Measurements from ENCODE around the gene UBXN11. TPM values are rescaled to one million over a fixed set of nuclear protein-coding genes. Genes with fewer than 3 reads are reported as not detected.
"Not testable (repeated sequence)": the region's sequence is repeated elsewhere in the genome, so short reads cannot be mapped to it uniquely, and the experiment has no call there.

The UBXN11 gene
- polyA plus RNA-seq, 1 donor, result 43.2 TPM

DNA sequence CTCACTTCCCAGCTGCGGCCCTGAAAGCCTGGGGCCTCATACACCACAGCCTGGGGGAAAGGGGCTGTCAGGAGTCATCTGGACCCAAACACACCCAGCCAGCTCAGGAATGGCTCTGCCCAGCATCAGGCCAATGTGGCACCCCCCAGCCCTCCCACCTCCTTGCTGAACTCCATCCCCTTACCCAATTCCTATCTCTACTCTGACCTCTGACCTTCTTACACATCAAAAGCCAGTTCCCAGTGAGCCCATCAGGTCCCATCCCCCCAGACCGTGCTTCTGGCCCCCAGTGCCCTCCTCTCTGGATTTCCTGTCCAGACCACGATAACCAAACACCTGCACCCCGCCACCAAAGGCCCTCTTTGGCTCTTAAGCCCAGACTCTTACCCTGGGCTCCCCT, 31.2 kb upstream of the UBXN11 start:
- no peak for DNase-seq

DNA sequence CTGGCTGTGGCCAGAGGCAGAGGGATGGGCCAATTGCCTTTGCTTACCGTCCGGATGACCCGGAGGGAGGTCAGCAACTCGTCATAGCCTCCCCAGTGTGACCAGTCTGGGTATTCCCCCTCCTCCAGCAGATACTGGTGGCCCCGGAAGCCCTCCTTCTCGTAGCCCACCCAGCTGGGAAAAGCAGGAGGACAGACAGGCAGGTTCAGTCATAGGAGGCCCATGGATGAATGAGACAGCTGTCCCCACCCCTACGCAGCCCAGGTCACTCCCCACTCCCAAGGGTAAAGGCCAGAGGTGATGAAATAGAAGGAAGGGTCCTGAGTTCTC, 30.7 kb upstream of the UBXN11 start:
- DNase-seq, result no peak

DNA sequence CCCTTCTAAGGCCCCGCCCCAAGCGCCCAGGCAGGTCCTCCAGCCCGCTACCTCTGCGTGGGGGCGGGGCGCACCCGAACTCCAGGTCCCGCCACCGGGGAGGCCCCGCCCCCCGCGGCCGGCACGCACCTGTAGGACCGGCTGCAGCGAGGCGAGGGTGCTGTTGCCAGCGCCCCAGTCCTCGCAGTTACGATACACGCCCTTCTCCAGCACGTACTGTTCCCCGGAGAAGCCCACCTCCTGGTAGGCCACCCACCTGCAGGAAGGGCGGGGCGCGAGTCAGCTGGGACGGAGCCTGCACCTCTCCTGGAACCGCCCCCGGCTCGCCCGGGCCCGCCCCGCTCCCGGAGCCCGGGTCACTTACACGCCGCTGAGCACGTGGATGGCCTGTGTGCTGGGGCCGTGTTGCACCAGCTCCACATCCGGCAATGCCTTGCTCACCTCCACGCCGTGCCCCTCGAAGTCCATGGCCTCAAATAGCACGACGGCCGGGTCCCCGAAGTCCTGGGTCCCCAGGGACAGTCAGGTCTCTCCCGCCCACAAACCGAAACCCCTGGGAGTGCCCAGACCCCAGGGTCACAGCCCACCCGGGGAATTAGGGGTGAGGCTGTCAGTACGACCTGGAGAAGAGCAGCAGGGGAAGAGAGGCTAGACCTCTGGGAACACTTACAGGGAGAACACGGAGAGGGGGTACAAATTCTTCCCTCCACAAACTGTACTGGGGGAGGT, 30.2 kb upstream of the UBXN11 start:
- peak; percentile 63 for DNase-seq

DNA sequence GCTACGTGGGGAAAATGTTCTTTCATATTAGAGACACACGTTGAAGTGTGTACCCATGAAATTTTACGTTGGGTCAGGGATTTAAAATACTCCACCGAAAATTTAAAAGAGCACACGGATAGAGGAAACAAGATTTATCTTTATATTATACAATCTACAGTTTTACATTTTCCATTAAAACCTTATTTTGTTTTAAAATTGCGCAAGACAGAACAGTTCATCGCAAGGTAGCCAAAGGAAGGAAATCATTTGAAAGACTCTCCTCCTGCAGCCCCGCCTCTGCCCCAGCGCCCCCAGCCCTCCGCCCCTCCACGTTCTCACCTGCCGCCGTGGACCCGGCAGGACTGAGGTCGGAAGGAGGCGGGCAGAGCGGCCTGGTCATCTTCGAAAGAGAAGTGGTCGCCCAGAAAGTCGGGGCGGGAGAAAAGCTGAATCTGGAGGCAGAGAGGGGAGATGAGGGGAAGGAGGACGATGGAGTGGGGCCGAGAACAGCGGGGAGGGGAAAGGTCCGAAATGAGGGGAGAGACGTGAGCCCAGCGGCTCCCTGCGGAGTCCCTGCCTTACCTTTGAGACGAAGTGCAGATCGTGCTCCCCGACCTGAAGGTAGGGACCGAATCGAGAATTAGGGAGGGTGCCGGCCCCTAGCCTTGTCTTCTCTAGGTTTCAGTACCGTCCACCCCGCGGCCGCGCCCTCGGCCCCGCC, 29.5 kb upstream of the UBXN11 start:
- DNase-seq, result no peak

DNA sequence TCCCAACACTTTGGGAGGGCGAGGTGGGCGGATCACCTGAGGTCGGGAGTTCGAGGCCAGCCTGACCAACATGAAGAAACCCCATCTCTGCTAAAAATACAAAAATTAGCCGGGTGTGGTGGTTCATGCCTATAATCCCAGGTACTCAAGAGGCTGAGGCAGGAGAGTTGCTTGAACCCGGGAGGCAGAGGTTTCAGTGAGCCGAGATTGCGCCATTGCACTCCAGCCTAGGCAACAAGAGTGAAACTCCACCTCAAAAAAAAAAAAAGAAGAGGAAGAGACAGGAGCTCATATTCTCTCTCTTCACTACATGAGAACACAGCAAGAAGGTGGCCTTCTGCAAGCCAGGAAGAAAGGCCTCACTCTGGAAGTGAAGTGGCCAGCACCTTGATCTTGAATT, 26.9 kb upstream of the UBXN11 start:
- not testable (repeated sequence) for DNase-seq

DNA sequence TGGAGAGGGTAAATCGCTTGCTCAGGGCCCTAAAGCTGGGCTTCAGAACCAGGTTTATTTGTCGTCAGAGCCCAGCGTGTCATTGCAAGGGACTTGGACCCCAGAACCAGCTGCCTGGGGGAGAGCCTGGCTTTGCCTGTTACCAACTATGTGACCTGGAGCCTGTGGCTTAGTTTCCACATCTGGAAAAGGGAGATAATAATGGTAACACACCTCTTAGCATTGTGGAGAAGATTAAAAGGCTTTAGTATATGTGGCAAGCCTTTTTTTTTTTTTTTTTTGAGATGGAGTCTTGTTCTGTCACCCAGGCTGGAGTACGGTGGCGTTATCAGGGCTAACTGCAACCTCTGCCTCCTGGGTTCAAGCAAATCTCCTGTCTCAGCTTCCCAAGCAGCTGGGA, 23.8 kb upstream of the UBXN11 start:
- no peak for DNase-seq

DNA sequence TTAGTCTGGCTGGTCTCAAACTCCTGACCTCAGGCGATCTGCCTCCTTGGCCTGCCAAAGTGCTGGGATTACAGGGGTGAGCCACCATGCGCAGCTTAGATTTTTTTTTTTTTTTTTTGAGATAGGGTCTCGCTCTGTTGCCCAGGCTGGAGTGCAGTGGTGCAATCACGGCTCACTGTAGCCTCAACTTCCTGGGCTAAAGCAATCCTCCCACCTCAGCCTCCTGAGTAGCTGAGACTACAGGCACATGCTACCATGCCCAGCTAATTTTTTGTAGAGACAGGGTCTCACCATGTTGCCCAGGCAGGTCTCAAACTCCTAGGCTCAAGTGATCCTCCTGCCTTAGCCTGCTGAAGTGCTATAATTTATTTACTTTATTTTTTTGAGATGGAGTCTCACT, 22.9 kb upstream of the UBXN11 start:
- DNase-seq, result not testable (repeated sequence)

DNA sequence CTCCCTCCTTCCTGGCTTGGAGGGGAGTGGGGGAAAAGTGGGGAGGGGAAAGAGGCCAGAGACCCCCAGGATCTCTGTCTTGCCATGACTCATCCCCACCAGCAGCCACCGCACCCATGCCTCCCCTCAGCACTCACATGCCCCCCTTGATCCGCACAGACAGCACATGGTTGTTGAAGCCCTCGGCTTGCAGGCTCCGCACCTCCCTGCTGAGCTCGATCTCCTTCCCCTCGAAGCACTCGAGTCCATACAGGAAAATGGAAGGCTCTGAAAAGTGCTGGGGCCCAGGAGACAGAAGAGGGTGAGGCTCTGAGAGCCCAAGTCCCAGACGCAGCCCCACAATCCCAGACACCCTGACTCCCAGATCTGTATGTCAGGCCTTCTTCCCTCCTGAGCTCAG, 22.2 kb upstream of the UBXN11 start:
- DNase-seq, result no peak

DNA sequence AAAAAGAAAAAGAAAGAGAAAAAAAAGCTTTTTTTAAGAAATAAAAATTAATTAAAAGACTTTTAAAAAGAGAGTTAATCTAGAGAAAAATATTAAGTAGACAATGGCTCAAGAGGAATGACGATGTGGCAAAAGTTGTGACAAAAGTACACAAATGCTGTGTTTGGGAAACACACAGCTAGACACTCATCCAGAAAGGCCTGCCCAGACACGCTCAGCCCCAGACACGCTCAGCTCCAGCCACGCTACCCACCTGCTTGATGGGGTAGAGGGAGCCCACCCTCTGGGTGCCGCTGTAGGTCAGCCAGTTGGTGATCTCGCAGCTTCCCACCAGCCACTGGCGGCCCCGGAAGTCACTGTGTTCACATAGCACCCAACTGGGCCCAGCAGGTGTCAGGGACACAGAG, 21.5 kb upstream of the UBXN11 start:
- DNase-seq, result no peak

DNA sequence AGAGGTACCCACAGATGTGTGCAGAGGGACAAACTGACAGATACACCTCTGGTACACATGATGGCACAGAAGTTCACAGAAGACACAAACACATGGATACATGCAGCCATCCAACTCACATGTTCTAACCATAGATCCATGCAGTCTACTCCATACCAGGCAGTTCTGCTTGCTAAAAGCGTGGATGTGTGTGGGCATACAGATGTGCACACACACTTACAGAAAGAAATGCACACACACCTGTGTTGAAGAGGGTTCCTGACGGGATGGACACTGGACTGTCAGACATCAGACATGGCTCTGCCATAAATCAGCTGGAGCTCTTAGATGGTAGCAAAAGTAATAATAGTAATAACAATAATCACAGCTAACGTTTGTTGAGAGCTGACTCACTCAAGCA, 18.1 kb upstream of the UBXN11 start:
- DNase-seq, result no peak

DNA sequence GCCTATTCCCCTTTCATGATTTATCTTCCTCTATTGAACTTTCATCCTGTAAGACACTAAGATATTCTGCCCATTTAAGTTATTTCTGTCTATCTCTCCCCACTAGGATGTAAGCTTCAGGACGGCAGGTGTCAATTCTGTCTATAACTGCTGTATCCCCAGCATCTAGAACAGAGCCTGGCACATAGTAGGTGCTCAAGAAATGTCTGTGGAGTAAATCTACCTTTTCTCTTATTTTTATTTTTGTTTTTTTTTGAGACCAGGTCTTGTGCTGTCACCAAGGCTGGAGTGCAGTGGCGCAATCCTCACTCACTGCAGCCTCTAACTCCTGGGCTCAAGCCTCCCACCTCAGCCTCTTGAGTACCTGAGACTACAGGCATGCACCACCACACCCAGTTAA, 16.9 kb upstream of the UBXN11 start:
- no peak for DNase-seq

DNA sequence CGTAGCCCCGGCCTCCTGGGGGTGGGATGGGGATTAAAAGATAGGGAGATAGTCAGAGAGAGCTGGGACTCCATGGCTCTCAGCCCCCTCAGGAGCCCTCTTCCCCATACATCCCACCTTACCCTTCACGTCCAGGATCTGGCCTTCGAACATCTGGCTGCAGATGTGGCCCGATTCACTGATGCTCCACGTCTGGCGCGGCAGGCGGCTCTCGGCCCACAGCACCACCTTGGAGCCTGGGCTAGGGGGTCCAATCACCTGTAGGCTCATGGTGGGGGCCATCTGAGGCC, 15.6 kb upstream of the UBXN11 start:
- no peak for DNase-seq

DNA sequence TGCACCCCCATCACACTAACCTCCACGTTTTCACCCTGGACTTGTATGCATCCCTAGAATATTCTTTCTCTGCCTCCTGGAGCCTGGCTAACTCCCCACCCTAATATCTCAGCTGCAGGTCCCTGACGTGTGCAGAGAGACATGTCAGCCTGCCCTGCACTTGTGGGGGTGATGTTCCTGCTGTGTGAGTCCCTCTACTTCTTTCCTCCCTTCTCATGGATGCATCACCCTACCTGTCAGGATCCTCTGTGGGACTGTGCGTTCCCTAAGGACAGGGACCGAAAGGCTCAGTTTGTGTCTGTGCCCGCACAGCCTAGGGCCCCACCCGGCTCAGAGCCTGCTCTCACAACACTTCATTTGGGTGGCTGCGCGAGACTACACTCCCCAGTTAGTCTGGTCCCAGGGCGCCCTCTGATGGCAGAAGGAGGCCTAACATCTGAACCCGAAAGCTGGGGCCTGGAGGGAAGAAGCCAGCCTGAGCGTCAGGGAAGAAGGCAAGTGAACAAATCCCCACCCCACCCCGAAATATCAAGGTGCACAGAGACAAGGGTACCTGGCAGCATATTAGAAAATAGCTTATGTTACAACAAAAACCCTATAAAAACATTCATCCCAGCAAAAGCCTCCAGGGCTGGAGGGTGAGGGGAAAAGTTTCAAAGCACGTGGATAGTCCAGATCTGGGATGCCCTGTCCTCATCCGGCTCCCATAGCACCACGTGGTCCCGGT, 15.0 kb upstream of the UBXN11 start:
- peak; percentile 82 for DNase-seq

DNA sequence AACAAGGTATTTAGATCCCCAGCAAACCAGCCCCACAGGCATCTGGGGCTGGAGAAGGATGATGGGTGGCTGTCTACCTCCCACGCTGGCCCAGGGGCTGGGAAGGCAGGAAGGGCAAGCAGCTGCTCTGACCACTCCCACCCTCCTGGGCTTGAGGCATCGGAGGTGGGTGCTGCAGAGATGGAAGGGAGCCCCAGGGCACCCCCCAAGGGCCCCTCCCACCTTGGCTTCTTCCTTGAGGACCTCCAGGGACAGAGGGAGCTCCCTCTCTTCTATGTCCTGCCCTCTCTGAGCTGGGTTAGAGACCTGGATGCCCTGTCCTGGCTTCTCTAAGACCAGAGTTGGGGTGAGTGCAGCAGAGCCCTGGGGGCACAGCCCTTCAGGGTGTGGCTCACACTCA, 14.5 kb upstream of the UBXN11 start:
- no peak for DNase-seq

DNA sequence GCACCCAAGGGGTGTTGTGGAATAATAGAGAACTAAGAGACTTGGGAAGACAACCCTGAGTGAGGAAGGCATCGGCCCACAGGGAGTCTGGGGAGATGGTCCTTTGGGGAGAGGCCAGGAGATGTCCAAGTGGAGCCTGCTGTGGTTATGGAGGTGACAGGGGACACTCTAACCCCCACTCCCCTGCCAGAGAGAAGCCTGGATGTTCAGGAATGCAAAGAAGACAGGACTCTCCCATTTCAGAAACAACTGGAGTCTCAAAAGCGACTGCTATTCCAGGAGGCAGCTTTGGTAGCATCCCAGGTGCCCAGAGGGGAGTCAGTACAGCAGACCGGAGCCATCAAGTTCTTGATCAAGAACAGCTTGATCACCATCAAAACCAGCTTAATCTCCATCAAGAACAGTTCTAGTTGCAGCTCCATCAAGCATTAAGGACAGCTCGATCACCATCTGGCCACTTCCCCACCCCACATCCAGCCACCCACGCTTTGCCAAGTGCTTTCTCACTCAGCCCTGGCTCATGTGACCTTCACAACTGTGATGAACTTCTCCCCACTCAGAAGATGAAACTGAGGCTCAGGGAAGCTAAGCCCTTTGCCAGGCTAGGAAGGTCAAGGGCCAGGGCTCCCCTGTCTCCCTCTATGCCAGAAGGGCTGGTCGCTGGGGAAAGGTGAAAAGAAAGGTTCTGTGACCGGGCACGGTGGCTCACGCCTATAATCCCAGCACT, 12.1 kb upstream of the UBXN11 start:
- no peak for DNase-seq

DNA sequence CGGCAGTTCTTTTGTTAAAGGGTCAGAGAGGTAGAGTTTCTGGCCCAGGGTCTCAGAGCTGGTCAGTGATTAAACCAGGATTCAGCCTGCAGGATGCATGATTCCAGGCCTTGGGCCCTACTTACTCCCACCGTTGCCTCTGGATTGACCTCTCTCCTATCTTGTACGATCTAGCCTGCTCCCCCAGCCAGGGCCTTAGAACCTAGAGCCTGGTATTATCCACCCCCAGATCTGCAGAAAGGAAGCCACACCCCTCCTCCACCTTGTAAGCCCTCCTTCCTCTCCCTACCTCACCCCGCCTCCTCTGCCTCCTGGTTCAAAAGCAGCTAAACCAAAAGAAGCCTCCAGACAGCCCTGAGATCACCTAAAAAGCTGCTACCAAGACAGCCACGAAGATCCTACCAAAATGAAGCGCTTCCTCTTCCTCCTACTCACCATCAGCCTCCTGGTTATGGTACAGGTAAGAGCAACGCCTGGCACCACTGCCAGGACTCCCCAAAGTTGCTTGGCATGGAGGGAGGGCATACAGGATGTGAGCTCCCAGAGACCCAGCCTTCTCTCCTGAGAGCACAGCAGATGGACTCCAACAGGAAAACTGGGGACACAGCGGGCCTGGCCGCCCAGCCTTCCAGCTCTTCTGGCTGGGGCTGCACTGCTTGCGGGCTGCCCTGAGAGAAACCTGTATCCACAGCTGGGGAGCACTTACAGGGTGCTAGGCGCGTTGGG, 11.3 kb upstream of the UBXN11 start, which contains the start of gene CD52:
Gene CD52, plus strand, starts transcription at position 347 of the 726 bp plus-strand sequence. Its CDS starts 60 bp downstream, at position 407.
- no peak for DNase-seq

DNA sequence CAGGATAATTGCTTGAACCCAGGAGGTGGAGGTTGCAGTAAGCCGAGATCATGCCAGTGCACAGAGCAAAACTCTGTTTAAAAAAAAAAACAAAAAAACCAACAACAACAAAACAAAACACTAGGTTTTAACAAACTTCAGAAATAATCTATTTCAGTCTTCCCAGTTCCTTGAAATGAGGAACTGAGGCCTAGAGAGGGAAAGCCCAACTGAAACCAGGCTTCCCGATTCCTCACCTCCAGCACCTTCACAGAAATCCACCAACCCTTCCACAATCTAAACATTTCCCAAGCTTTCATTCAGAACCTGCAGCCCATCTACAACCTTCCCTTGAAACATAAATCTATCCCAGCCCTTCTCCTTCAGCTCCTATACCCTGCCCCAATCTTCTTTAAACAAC, 10.7 kb upstream of the UBXN11 start:
- DNase-seq, result no peak

DNA sequence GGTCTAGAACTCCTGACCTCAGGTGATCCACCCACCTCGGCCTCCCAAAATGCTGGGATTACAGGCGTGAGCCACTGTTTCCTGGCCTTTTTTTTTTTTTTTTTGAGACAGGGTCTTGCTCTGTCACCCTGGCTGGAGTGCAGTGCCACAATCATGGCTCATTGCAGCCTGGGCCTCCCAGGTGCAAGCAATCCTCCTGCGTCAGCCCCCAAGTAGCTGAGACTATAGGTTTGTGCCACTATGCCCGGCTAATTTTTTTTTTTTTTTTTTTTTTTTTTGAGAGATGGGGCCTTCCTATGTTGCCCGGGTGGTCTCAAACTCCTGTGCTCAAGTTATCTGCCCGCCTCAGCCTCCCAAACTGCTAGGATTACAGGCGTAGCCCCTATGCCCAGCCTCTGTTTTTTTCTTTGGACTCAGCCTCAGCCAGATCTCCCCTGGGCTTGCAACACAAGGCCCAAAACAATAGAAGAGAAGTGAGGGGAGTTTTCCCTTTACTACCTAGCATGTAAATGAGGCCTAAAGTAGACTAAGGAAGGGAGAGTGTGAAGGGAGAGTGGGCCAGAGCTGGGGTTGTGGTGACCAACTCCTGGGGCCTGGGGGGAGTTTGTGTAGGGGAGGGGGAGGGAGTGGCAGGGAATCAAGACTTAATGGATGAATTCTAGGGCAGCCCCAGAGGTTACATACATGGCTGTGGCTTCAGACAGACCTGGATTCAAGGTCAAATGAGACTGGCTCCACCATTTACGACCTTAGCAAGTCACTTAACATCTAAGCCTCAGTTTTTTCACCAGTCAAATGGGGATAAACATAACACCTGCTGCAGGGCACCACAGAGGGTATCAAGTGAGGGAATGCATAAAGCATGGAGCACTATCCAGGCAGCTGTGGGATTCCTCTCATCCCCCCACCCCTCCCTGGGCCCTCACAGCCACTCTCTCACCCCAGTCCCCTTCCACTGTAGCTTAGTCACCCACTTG, 9.7 kb upstream of the UBXN11 start:
- no peak for DNase-seq

DNA sequence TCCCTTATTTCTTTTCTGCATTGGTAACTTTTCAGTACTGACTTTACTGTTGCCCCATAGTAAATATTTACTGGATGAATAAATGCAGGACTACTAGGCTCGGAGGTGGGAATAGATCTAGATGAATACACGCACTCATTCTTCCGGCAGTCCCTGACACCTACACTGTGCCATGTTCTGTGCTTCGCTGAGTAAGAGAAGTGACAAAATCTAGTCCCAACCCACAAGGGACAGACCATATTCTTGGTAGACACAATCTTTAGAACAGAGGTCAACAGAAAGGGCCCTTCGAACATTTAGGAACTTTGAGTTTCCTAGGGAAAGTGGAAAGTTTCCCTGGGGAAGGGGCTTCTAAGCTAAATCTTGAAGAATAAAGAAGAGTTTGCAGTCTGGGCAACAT, 8.1 kb upstream of the UBXN11 start:
- DNase-seq, result no peak

DNA sequence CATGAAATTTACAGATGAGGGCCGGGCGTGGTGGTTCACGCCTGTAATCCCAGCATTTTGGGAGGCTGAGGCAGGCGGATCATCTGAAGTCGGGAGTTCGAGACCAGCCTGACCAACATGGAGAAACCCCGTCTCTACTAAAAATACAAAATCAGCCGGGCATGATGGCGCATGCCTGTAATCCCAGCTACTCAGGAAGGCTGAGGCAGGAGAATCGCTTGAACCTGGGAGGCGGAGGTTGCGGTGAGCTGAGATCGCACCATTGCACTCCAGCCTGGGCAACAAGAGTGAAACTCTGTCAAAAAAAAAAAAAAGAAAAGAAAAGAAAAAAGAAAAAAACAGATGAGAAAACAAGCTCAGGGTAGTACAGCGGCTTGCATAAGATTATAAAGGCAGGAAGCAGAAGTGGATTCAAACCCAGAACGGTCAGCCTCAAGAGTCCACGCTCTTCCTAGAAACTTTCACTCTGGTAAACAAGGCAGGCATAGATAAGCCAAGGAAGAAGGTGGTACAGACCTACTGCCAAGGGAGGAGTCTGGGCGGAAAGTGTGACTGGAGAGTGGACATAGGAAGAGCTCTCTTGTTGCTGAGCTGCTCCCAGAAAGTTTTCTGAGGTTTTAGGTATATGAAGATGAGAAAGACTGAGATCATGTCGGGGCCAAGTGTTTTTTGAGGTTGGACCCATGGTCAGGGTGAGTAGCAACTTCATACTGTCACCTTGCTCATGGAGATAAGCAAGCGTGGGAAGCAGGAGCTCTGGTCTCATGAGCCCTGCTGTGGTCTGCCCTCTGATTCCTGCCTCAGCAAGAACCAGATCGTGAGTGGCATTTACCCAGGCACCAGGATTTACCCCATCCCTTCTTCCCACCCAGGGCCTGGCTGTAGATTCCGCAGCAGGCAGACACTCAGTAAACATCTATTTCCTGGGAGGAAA, 1.8 kb upstream of the UBXN11 start:
- not testable (repeated sequence) for DNase-seq

Measured in left kidney (tissue), 2 donors.